Stimulated activated CD4-positive, alpha-beta T cell treated with anti-CD3 and anti-CD28 coated beads, TNF-alpha, amount 100 ng/mL, for 1 hour (primary cell): ENCODE data around the gene AMIGO1.
A peak's percentile ranks its signal among the peaks of the same experiment; 100 is the strongest.

ENCODE experiments used
- DNase-seq, 3 donors: peaks; one replicate each; pipeline ENCODE4 v3.0.0-alpha.2; 2020; ENCODE audit warnings: low read depth in 3 of 3, low spot score in 1 of 3

AMIGO1 gene

GRCh38 chr1:109534307-109534858, 24.9 kb upstream of the AMIGO1 start:
- DNase-seq = no peak

DNA sequence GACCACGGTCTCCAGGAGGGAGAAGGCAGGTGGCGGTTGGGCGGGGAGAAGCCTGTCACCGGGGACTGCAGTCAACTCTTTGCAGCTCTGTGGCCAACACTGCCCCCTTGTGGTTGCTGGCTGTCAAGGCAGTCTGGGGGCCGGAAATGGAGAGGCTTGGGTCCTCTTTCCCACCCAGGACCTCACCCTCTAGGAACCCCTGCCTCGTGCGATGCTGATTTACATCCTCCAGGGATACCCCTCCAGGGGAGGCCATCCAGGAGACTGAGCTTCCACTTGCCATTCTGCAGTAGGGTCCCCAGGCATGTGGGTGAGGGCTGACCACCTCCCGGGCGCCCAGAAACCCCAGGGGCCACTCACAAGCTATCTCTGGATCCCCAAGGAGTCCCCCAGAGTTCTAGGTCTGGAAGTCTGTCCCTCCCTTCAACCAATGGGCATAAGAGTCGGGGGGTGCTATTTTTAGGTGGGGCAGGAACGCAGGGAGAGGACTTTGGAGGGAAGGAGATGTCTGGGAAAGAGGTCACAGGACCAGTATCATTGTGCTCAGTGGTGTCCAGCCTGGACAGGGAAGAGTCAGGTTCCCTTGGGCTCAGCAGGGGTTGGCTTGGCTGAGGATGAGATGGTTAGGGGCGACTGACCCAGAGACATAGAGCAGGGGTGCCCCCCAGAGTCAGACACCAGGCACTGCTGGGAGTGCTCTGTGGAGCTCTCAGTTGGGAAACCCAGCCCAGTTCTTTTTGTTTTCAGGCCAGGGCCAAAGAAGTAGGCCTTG, 23.0 kb upstream of the AMIGO1 start:
- DNase-seq = peak; percentile 82 to 92 (median 83)

GRCh38 chr1:109531826-109532364, 22.4 kb upstream of the AMIGO1 start:
- DNase-seq = no peak

- no peak for DNase-seq
Measured at GRCh38 chr1:109531380-109531779, 21.9 kb upstream of the AMIGO1 start.

DNA sequence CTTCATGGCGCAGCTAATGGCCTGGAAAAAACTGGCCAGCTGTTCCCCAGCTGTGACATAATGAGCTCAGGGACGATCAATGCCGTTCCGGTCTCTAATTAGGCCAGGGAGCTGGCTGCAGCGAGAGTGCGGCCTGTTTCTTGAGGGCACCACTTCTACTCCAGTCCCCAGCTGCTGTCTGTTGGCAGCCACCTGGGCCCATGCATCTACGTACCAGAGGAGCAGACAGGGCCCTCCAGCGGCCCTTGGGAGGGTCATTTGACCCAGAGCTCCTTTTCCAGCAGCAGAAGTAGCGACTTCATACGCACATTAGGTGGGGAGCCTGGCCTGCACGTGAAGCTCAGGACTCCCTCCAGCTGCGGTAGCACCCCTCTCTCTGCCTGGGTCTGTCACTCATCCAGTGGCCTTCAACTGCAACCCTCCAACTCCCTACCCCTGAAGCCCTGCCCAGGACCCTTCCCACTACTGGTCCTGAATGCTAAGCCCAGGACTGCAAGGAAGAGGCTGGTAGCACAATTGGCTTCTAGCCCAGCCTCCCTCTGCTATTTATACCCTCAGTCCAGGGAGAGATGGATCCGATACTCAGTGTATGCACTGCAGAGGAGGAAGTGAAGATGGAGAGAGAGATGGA, 21.0 kb upstream of the AMIGO1 start:
- no peak for DNase-seq

DNA sequence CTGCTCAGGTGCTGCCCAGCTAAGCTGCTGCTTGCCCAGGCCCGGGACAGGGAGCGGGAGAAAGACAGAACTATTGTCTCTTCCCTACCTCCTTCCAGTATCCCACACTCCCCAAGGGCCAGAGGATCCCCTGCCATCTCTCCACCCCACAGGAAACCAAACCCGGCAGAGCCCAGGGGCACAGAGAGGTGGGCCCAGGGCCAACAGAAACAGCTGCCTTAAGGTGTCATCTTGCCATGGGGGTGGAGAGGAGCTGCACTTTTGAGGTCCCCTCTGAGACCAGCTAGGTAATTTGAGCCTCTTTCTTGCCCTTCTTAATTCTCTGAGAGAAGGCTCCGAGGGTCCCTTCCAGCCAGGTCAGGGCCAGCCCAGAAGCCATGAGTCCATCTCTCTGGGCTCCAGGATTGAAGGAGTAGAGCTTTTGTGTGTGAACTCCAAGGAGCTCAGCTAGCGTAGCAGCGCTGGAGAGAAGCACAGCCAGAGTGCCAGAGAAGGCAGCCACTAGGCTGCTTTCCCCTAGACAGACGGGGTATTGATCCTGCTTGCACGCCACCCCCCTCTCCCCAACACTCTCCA, 20.4 kb upstream of the AMIGO1 start:
- DNase-seq = no peak

DNA sequence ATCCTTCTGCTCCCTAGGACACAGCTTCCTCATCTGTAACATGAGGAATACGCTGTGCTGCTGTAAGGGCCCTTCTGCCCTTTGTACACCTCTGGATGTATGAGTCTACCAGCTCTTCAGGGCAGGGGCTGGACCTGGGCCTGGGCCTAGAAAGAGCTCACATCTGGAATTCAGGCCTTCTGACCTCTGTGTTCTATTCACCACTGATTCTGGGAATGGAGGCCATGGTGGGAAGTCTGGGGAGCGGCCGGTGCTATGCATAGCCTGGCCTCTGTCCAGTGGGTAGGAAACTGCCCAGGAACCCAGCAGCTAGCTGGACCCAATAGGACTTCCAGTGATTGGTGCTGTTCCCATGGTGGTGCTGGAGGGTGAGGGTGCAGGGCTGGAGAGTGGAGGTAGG, 19.2 kb upstream of the AMIGO1 start:
- DNase-seq = no peak

- DNase-seq = no peak
Measured at GRCh38 chr1:109527846-109528695, 18.5 kb upstream of the AMIGO1 start.

- no peak for DNase-seq
Measured at GRCh38 chr1:109527098-109527811, 17.7 kb upstream of the AMIGO1 start.

GRCh38 chr1:109523706-109524105, 14.2 kb upstream of the AMIGO1 start:
- DNase-seq = no peak

DNA sequence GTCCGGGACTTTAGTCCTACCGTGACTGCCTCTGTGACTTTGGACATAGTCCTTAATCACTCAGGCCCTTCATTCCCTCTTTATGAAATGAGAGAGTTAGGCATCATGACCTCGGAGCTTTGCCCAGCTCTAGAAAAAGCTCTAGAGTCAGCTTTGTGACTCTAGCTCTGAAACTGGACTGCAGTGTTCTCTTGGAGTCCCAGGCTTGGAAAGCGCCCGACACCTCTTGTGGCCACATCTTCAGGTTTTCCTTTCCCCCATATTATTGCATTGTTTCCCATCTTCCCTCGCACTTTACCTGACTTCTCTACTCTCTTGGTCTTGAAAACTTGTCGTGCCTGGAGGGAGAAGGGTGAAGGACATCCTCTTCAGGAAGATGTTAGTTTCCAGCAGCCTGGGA, 12.5 kb upstream of the AMIGO1 start:
- DNase-seq = no peak

- DNase-seq = no peak
Measured at GRCh38 chr1:109521002-109521951, 11.8 kb upstream of the AMIGO1 start.

GRCh38 chr1:109517337-109517736, 7.8 kb upstream of the AMIGO1 start:
- DNase-seq = no peak

DNA sequence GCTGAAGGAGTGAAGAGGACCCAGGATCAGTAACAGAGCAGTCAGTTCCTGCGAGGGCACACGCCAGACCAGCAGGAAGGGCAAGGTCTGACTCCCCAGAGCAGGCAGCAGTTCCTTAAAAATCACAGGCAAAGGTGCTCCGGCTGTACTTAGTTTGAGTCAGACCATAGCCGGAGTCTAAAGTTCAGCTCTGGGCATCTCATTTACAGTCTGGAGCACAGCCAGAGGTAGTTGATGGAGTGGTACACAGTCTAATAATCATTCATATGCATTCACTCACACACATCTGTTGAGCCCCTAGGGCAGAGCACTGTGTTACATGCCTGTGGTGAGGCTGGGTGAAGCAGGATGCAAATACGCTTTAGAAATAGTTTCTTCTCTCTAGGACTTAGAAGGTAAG, 7.3 kb upstream of the AMIGO1 start:
- DNase-seq = no peak

GRCh38 chr1:109514846-109515245, 5.3 kb upstream of the AMIGO1 start:
- no peak for DNase-seq

DNA sequence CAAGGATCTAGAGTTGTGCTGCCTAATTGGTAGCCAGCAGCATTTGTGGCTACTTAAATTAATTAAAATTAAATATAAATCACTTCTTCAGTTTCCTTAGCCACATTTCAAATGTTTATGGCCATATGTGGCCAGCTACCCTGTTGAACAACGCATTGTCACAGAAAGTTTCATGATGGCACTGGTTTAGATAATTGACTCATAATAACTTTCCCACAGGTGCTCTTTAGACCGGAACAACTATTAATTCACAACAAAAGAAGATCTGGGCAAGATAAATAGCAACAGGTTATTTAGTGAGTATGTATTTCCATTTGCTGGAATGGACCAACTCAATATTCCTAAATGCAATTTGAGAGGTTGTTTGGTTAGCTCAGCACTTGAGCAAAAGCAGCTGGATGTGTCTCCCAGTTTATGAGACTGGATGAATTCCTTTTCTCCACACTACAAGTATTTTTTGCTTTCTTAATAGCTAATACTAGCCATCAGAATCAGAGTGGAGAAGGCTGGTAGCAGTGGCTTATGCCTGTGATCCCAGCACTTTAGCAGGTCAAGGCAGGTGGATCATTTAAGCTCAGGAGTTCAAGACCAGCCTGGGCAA, 3.7 kb upstream of the AMIGO1 start:
- DNase-seq = no peak

DNA sequence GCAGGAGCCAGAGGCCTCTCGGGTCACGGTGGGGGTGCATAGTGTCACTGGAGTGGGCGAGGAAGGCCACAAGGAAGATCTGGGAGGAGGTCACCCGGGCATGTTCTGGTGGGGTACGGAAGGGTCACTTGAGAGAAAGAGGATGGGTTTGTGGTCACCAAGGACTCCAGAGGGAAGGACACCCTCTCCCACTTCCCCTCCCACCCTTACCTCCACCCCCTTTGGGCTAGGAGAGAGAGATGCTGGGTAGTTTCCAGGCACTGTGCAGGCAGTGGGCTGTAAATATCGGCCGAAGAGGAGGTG, 703 bp downstream of the AMIGO1 start:
- DNase-seq = no peak

DNA sequence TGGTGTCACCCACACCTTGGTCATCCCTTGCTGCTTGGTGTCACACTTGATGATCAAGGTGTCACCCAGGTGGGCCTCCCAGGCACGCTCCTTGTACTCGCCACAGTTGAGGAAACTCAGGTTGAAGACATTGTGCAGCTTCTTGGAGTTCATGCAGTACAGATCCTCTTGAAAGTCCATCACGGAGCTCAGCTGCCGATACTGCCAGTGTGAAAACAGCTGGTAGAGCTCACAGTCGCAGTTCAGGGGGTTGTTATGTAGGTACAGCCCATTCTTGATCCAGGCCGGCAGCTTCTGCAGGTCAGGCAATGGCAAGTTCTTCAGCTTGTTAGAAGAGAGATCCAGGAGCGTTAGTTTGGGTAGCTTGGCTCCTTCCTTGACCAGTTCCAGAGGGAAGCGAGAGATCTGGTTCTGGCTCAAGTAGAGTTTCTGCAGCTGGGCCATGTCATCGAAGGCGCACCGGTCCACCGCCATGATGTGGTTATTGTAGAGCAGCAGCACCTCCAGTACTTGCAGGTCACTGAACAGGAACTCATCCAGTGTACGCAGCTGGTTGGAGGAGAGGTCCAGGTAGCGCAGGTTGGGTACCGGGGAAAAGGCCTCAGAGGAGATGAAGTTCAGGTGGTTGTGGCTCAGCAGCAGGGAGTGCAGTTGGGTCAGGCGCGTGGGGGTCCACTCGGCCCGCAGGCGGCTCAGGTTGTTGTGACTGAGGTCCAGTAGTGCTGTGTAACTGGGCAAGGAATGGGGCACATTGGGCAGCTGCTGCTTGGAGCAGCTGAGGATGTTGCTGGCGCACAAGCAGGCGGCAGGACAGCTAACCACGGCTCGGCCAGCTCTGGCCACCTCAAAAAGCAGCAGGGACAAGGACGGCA, 1.3 kb downstream of the AMIGO1 start:
- no peak for DNase-seq
